GM12891 (cell line): ENCODE data around the gene LRMDA.

Source experiments
- DNase-seq: peaks from one replicate; pipeline ENCODE4 v3.0.0; 2011; ENCODE audit warnings: low spot score; ENCODE audit not compliant: insufficient read length
- FAIRE-seq: peaks from 2 replicates; lab custom pipeline; 2011; peaks lifted over from hg19 to GRCh38; lab: Jason Lieb, UNC
- PAX5 ChIP-seq: IDR thresholded peaks from 2 replicates; pipeline ENCODE4 v1.6.1; 2011; ENCODE audit warnings: low read length, moderate library complexity, mild to moderate bottlenecking; ENCODE audit not compliant: insufficient read depth, severe bottlenecking
- POLR2A ChIP-seq: IDR thresholded peaks from 2 replicates; pipeline ENCODE4 v1.6.1; 2011; ENCODE audit warnings: low read depth, low read length, control low read depth
- POLR2AphosphoS5 ChIP-seq: IDR thresholded peaks from 2 replicates; pipeline ENCODE4 v1.6.1; 2011; ENCODE audit warnings: low read depth, low read length, control low read depth
- POU2F2 ChIP-seq: IDR thresholded peaks from 2 replicates; pipeline ENCODE4 v1.6.1; 2011; ENCODE audit warnings: low read depth, mild to moderate bottlenecking, control low read depth, low read length, moderate library complexity
- SPI1 ChIP-seq: IDR thresholded peaks from 2 replicates; pipeline ENCODE4 v1.6.1; 2011; ENCODE audit warnings: low read depth, low read length, control low read depth
- TAF1 ChIP-seq: IDR thresholded peaks from 2 replicates; pipeline ENCODE4 v1.6.1; 2011; ENCODE audit warnings: low read depth, low read length, control low read depth

Gene LRMDA

GRCh38 chr10:76415554-76415953 is 984.1 kb downstream of the LRMDA start:
- FAIRE-seq = no peak
- TF ChIP-seq POU2F2 (no peak), TAF1 (no peak), POLR2AphosphoS5 (no peak), SPI1 (no peak), PAX5 (no peak), POLR2A (no peak)

GRCh38 chr10:76416642-76417041 is 985.2 kb downstream of the LRMDA start:
- no peak for DNase-seq
- TF ChIP-seq TAF1 (no peak), POU2F2 (no peak), POLR2AphosphoS5 (no peak), SPI1 (no peak), POLR2A (no peak), PAX5 (no peak)
- no peak for FAIRE-seq

More at GRCh38 chr10:76415554-76415953, 984.1 kb downstream of the LRMDA start:
- DNase-seq = no peak

DNA sequence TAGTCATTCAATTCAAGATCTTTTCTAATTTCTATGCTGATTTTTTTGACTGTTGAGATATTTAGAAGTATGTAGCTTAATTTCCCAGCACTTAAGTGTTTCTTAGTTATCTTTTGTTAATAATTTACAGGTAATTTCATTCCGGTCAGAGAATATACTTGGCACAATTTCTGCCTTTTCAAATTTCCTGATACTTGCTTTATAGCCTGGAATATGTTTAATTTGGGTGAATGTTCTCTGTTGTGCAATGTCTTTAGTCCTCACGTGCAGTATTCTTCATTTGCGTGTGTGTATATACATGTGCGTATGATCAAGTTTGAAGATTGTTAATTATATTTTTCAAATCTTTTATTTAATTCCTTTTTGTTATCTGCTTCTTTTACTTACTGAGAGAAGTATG is 989.3 kb downstream of the LRMDA start:
- DNase-seq = no peak
- TF ChIP-seq SPI1 = no peak
- TF ChIP-seq PAX5 = no peak
- TF ChIP-seq POLR2AphosphoS5 = no peak
- no peak for TF ChIP-seq POU2F2
- no peak for TF ChIP-seq POLR2A
- TF ChIP-seq TAF1 = no peak
- no peak for FAIRE-seq

DNA sequence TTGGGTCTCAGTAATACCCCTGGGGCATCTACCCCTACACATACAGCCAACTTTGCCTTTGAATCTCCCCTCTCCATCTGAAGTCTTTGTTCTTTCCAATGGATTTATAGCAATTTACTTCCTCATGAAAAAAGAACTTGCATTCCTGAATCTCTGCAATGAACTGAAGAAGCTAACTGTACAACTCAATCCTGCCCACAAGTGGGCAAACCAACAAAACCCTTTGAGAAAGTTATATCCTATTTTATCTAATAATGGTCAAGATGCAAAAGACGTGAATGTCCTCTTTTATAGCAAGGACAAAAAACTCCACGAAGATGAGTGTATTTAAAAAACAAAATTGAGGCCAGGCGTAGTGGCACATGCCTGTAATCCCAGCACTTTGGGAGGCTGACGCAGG is 991.3 kb downstream of the LRMDA start:
- FAIRE-seq (no peak), DNase-seq (no peak)
- TF ChIP-seq SPI1 (no peak), POU2F2 (no peak), TAF1 (no peak), POLR2A (no peak), POLR2AphosphoS5 (no peak), PAX5 (no peak)

- FAIRE-seq = no peak
- DNase-seq = no peak
- TF ChIP-seq POU2F2 (no peak), SPI1 (no peak), POLR2AphosphoS5 (no peak), POLR2A (no peak), PAX5 (no peak), TAF1 (no peak)
These were observed 997.3 kb downstream of the LRMDA start for GRCh38 chr10:76428551-76429367.

- DNase-seq (no peak), FAIRE-seq (no peak)
- TF ChIP-seq POLR2A (no peak), PAX5 (no peak), POLR2AphosphoS5 (no peak), POU2F2 (no peak), SPI1 (no peak), TAF1 (no peak)
These were observed 998.1 kb downstream of the LRMDA start for GRCh38 chr10:76429368-76430060.

DNA sequence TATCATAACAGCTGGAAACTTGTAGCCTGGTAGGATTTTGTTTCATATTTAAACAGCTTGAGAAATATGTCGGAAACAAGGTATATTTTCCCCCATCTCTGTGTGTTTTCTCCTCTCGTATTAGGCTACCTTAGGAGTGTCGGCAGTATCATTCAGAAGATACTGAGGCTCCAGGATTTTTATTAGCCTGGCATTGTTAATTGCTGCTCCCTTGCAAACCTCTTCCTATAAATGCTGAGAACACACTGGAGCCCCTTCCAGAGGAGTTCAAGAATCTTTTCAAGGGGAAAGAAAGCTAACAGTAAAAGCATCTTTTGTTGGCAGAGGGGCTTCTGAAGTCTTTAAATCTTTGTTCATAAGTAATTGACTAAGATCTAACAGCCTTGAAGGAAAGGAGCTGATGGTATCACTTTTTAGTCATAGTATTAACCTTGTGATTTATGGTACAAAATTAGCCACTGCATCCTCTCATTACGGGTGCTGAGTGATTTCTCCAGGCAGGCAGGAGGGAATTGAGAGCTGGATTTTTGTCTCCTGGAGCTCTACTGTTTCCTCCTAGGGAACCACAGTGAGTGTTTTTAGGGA is 998.7 kb downstream of the LRMDA start:
- no peak for DNase-seq
- no peak for FAIRE-seq
- TF ChIP-seq TAF1 (no peak), POLR2A (no peak), SPI1 (no peak), POU2F2 (no peak), PAX5 (no peak), POLR2AphosphoS5 (no peak)

DNA sequence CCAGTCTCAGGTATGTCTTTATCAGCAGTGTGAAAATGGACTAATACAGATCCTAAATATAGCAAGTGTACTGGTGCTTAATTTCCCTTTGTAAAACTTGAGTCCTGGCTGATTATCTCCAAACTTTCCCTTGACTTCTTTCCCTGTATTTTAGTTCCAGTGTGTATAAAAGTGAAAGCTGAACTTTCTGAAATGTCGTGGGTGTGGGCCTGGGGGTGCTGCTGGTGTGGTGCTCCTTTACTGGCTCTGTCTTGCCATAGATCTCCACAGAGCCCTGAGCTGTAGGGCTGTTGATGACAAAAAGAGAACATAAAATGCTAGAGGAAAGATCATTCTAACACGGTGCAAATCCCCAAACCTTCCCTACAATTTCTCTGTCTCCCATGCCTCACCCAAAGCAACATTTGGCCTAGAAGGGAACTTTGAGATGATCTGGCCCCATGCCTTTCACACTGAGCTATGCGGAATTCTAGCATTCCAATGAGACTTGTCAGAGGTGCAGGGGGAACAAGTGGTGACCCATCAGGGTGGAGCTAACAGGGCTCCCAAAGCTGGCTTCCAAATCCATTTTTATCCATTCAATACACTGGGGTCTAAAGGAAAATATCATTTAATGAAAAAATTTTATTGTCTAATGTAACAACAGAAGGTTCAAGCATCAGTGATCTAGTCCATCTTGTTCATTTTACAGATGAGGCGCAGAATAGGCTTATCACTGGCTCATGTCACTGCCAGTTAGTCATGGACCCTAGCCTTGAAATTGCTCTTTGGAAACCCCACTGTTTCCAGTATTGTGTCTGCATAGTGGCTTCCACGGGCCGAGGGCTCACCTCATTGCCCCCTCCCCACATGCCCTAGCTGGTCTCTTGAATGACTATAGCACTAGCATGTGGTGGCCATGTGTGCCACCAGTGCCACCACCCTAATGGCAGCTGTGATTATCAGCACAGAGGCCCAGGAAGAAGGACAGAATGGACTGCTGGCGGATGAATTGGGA is 1000.9 kb downstream of the LRMDA start:
- FAIRE-seq = no peak
- TF ChIP-seq TAF1 (no peak), POLR2AphosphoS5 (no peak), PAX5 (no peak), POU2F2 (no peak), SPI1 (no peak), POLR2A (no peak)
- no peak for DNase-seq
